Retinal pigment epithelial cell (primary cell): ENCODE data around the gene COMT.

Source experiments
- DNase-seq: peaks from one replicate; pipeline ENCODE4 v3.0.0-alpha.2; 2010; ENCODE audit warnings: low read depth
- H3K4me3 ChIP-seq: 2 replicates; pipeline ENCODE4 v1.5.1; 2011; ENCODE audit warnings: mild to moderate bottlenecking, low read length, control low read depth, moderate library complexity
- CTCF ChIP-seq: conservative IDR thresholded peaks from 2 replicates; pipeline ENCODE4 v1.5.1; 2011; ENCODE audit warnings: low read depth, low read length, control low read depth, inconsistent platforms

Gene COMT

GRCh38 chr22:19941365-19942082, at the start of gene COMT, which contains the start of gene TXNRD2:
COMT (plus strand) TSS chr22:19941772; CDS start chr22:19962527, 20,755 bp downstream.
TXNRD2 (minus strand) TSS chr22:19941818; CDS start chr22:19941803, 15 bp downstream.
- H3K4me3 ChIP-seq = peak within 1 kb of the TSS; percentile 88
- no peak for DNase-seq
- TF ChIP-seq CTCF = no peak

GRCh38 chr22:19892257-19892879, 49.2 kb upstream of the COMT start:
- no peak overlapping the region for H3K4me3 ChIP-seq
- TF ChIP-seq CTCF = no peak
- no peak for DNase-seq

GRCh38 chr22:19892925-19893324, 48.6 kb upstream of the COMT start:
- H3K4me3 ChIP-seq = no peak overlapping the region
- TF ChIP-seq CTCF = no peak
- no peak for DNase-seq

- no peak for TF ChIP-seq CTCF
- H3K4me3 ChIP-seq = no peak overlapping the region
- no peak for DNase-seq
Observed at GRCh38 chr22:19893363-19893762, 48.2 kb upstream of the COMT start.

GRCh38 chr22:19895160-19895849, 46.3 kb upstream of the COMT start:
- no peak overlapping the region for H3K4me3 ChIP-seq
- DNase-seq = no peak
- TF ChIP-seq CTCF = no peak

GRCh38 chr22:19896665-19897355, 44.8 kb upstream of the COMT start:
- H3K4me3 ChIP-seq = no peak overlapping the region
- no peak for DNase-seq

More at GRCh38 chr22:19896665-19897355, 44.8 kb upstream of the COMT start:
- TF ChIP-seq CTCF = no peak
